PC-9 (cell line): ENCODE measurements around the gene EGFR.

Experiments
- CTCF ChIP-seq: fragments of 200-600 bp; sonication (generic); conservative IDR thresholded peaks from 2 replicates; pipeline ENCODE4 v1.6.1; 2017; ENCODE audit warnings: mixed run types, antibody characterized with exemption, mild to moderate bottlenecking, moderate library complexity
- EZH2 ChIP-seq: fragments of 200-600 bp; sonication (generic); IDR thresholded peaks from 2 replicates; pipeline ENCODE4 v1.8.0; 2017; ENCODE audit warnings: antibody characterized with exemption, low read depth

- TF ChIP-seq CTCF = no peak
- TF ChIP-seq EZH2 = no peak
These were observed 11.5 kb downstream of the EGFR start for GRCh38 chr7:55030314-55030713.
